ENCODE measurements around the gene AK6. TPM values are rescaled to one million over a fixed set of nuclear protein-coding genes. Genes with fewer than 3 reads are reported as not detected.
"Not testable (repeated sequence)": the region's sequence is repeated elsewhere in the genome, so short reads cannot be mapped to it uniquely, and the experiment has no call there.

The AK6 gene
- total and polyA plus RNA-seq, 2 donors (not counting 1 experiment from before 2014, with no cell fraction given): 12.2 to 25.4 TPM

GRCh38 chr5:69333668-69334315 lies 35.5 kb downstream of the AK6 start:
- H2AFZ ChIP-seq (ENCODE audit: insufficient read depth, low read depth, low read length, poor library complexity, severe bottlenecking); H3K4me2 ChIP-seq (replicated peaks; ENCODE audit: low read depth, low read length, poor library complexity, severe bottlenecking); H3K27me3 ChIP-seq (replicated peaks in 1 of 4; ENCODE audit: control extremely low read depth in 1 of 4, control insufficient read depth in 3 of 4, insufficient read depth in 4 of 4, low read length in 3 of 4); H3K9me3 Mint-ChIP-seq (ENCODE audit: insufficient read depth); H3K27me3 Mint-ChIP-seq; H4K20me1 ChIP-seq (ENCODE audit: control insufficient read depth, insufficient read depth, low read length, poor library complexity, severe bottlenecking); H3K36me3 ChIP-seq (replicated peaks in 1 of 2; ENCODE audit: control extremely low read depth in 1 of 2, control insufficient read depth in 1 of 2, extremely low read depth in 1 of 2, insufficient read depth in 2 of 2, low read length in 1 of 2); H3K9me3 ChIP-seq (ENCODE audit: control extremely low read depth in 1 of 3, control insufficient read depth in 2 of 3, insufficient read depth in 1 of 3, low read length in 2 of 3); H3K4me3 ChIP-seq (ENCODE audit: control extremely low read depth in 1 of 5, extremely low read depth in 1 of 5, insufficient read depth in 1 of 5, low read depth in 2 of 5, low read length in 4 of 5); H3K79me2 ChIP-seq (ENCODE audit: control insufficient read depth, insufficient read depth, low read length); H3K9ac ChIP-seq (ENCODE audit: low read length); POLR2A ChIA-PET; ATAC-seq (ENCODE audit: low read depth); DNase-seq; H3K27ac ChIP-seq (ENCODE audit: low read length in 2 of 2): not testable (repeated sequence)
- 97% methylated on average over 21 of the region's 25 CpGs for WGBS (ENCODE audit: insufficient coverage)
- H3K27ac Mint-ChIP-seq: peak overlapping the region; percentile 37
- CTCF ChIA-PET: interaction anchor here (0.7 to 4.9 kb wide), 11 partner anchors 10 to 1141 kb away, joined by 3 to 36 read pairs (median 4); partner anchors contain the start of genes CDK7 and SLC30A5
- H3K4me1 ChIP-seq (ENCODE audit: control insufficient read depth in 2 of 2, insufficient read depth in 2 of 2, low read length in 2 of 2): peaks cover 10 to 17% of the 10 kb centered on the region in 2 donors
- peaks cover 15% of the 10 kb centered on the region for H3K4me1 Mint-ChIP-seq
- H3K4me3 Mint-ChIP-seq: peak overlapping the region; percentile 13
- intact Hi-C loops (cut with micrococcal nuclease): loop anchor here (1.0 kb wide), 1 partner anchor 291 kb away; no protein-coding TSS in a partner anchor

DNA sequence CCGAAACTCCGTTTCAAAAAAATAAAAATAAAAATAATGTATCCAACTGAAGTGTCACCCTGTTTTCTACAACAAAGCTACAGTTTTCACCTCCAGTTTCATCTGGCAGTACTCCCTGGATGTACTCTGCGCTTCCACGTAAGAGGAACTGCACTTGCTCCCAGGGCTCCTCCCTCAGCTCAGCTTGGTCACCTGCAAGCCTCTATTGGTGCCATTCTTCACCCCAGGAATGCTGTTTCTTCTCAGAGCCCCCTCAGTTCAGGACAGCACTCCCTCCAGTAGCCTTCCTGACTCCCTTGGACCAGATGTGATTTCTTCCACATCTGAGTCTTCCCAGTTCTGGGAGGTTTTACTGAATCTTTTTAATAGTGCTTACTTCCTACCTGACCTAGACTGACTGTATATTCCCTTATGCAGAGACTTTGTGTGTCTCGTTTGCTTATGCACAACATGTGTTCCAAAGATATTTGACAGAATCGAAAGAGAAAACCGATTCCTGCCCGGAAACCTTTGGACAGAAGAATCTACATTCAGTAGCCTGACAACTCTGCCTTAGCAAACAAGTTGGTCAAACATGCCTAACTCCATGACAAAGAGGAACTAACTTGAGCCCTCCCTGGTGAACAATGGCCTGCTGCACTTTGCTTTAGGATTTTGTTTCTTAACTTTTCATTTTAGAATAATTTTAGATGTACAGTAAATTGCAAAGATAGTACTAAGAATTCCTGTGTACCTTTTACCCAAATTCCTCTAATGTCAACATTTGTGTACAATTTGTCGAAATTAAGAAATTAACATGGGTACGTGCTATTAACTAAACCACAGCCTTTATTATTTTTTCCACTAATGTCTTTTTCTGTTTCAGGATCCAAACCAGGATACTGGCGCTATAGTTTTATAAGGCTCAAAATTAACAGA lies 37.5 kb downstream of the AK6 start:
- Histone ChIP-seq H3K27ac (ENCODE audit: low read length in 2 of 2) (peak overlapping the region; percentile 61 to 75), H2AFZ (ENCODE audit: insufficient read depth, low read depth, low read length, poor library complexity, severe bottlenecking) (peak overlapping the region; percentile 81), H4K20me1 (ENCODE audit: control insufficient read depth, insufficient read depth, low read length, poor library complexity, severe bottlenecking) (no peaks in the 10 kb centered on the region), H3K4me1 (ENCODE audit: control insufficient read depth in 2 of 2, insufficient read depth in 2 of 2, low read length in 2 of 2) (peaks cover 10 to 17% of the 10 kb centered on the region in 2 donors), H3K9me3 (ENCODE audit: control extremely low read depth in 1 of 3, control insufficient read depth in 2 of 3, insufficient read depth in 1 of 3, low read length in 2 of 3) (peaks cover 0 to 6% (median 0%) of the 10 kb centered on the region in 3 donors), H3K4me3 (ENCODE audit: control extremely low read depth in 1 of 5, extremely low read depth in 1 of 5, insufficient read depth in 1 of 5, low read depth in 2 of 5, low read length in 4 of 5) (peak overlapping the region; percentile 70 to 87 (median 80)), H3K4me2 (replicated peaks; ENCODE audit: low read depth, low read length, poor library complexity, severe bottlenecking) (peak overlapping the region; percentile 78), H3K36me3 (replicated peaks in 1 of 2; ENCODE audit: control extremely low read depth in 1 of 2, control insufficient read depth in 1 of 2, extremely low read depth in 1 of 2, insufficient read depth in 2 of 2, low read length in 1 of 2) (no peaks in the 10 kb centered on the region), H3K27me3 (replicated peaks in 1 of 4; ENCODE audit: control extremely low read depth in 1 of 4, control insufficient read depth in 3 of 4, insufficient read depth in 4 of 4, low read length in 3 of 4) (no peaks in the 10 kb centered on the region), H3K79me2 (ENCODE audit: control insufficient read depth, insufficient read depth, low read length) (no peaks in the 10 kb centered on the region), H3K9ac (ENCODE audit: low read length) (peak overlapping the region; percentile 78)
- peak overlapping the region; percentile 94 for H3K27ac Mint-ChIP-seq
- H3K27me3 Mint-ChIP-seq: no peaks in the 10 kb centered on the region
- H3K4me3 Mint-ChIP-seq: peak overlapping the region; percentile 92
- ATAC-seq (ENCODE audit: low read depth) (no peak), DNase-seq (peak; percentile 28)
- 65% methylated on average over 9 of the region's 11 CpGs for WGBS (ENCODE audit: insufficient coverage)
- CTCF ChIA-PET: interaction anchor here (0.9 to 1.3 kb wide), 5 partner anchors 20 to 289 kb away, joined by 3 to 7 read pairs (median 3); partner anchors contain the start of genes CCNB1 and SLC30A5
- intact Hi-C loops (cut with micrococcal nuclease): loop anchor here (1.0 kb wide), 6 partner anchors 38 to 238 kb away; partner anchors contain the start of genes AK6, CDK7, CENPH and RAD17
- TF ChIP-seq, protein P1, sequence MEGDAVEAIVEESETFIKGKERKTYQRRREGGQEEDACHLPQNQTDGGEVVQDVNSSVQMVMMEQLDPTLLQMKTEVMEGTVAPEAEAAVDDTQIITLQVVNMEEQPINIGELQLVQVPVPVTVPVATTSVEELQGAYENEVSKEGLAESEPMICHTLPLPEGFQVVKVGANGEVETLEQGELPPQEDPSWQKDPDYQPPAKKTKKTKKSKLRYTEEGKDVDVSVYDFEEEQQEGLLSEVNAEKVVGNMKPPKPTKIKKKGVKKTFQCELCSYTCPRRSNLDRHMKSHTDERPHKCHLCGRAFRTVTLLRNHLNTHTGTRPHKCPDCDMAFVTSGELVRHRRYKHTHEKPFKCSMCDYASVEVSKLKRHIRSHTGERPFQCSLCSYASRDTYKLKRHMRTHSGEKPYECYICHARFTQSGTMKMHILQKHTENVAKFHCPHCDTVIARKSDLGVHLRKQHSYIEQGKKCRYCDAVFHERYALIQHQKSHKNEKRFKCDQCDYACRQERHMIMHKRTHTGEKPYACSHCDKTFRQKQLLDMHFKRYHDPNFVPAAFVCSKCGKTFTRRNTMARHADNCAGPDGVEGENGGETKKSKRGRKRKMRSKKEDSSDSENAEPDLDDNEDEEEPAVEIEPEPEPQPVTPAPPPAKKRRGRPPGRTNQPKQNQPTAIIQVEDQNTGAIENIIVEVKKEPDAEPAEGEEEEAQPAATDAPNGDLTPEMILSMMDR (IDR thresholded peaks at IDR 0.05): no peak
- no peak for TF ChIP-seq EZH2 (IDR thresholded peaks at IDR 0.05; ENCODE audit: borderline replicate concordance, insufficient read depth, low read depth, low read length, poor library complexity, severe bottlenecking)
- no peaks in the 10 kb centered on the region for H3K9me3 Mint-ChIP-seq (ENCODE audit: insufficient read depth)
- POLR2A ChIA-PET: no interaction called here
- peaks cover 15% of the 10 kb centered on the region for H3K4me1 Mint-ChIP-seq
